Retina (tissue), 1 donor: ENCODE results near the gene FRY.

Experiments
- DNase-seq: peaks from one replicate; pipeline ENCODE4 v3.0.0-alpha.2; 2016

FRY gene

GRCh38 chr13:32232263-32232662 lies 200.7 kb downstream of the FRY start:
- DNase-seq = no peak

GRCh38 chr13:32233062-32233461 lies 201.5 kb downstream of the FRY start:
- DNase-seq = no peak

GRCh38 chr13:32234914-32235313 lies 203.3 kb downstream of the FRY start:
- DNase-seq = no peak

- DNase-seq = no peak
Observed at GRCh38 chr13:32237681-32238080, 206.1 kb downstream of the FRY start.

DNA sequence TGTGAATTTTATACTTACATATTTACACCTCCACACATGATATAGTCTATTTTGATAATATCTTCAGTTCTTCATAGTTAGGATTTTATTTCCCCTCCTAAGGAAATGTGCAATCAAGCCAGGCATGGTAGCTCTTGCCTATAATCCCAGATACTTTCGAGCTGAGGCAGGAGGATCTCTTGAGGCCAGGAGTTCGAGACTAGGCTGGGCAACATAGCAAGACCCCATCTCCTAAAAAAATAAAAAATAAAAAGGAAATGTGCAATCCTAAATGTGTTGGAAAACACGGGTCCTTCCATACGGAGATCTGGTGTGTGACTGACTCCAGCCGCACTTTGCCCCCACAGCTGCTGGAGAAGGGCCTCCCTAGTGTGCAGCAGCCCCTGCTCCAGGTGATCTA lies 212.1 kb downstream of the FRY start:
- DNase-seq = no peak

DNA sequence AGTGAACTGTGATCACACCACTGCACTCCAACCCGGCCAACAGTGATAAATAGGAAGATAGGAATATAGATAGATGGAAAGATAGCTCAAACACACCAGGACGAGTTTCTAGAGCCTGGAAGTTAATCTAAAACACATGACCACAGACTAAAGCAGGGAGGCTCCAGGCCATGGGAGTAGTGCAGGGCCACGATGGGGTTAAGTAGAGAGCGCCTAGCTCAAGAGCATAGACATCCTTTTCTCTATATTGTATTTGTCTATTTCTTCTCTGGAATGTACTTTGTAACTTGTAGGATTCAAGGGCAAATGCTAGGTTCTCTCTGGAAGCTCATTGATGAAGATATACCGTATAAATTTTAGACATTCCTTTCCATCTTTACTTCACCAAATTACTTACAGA lies 214.0 kb downstream of the FRY start:
- no peak for DNase-seq

DNA sequence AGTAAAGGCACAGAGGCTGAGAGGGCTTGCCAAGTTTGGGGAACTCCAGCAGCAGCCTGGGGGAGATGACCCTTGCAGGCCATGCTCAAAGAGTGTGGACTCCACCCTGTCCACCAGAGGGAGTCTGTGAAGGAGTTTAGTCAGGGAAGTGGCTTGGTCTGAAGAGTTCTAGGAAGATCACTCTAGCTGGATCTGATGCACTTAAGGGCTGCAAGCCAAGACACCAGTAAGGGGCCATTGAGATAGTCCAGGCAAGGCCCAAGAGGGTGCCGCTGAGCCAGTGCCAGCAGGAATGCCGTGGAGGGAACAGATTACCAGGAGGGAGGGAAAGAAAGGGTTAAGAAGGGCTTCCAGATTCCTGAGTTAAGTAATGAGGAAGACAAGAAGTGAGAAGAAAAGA lies 214.9 kb downstream of the FRY start:
- DNase-seq = peak; percentile 8

DNA sequence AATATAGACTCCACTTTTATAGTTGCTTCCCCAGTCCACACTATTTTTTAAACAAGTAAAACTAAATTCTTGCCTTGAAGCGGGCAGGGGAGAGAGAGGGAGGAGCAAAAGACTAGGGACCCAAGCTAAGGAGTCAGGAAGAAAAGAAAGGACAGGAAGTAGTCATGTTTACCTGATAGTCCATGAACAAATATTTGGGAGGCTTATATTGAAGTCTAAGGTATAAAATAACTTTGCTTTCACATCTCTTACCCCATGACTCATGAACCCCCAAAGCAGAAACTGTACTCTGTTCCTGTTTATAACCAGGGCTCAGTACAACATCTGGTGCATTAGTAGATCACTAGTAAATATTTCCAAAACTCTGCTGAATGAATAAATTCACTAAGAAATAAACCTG lies 216.3 kb downstream of the FRY start:
- DNase-seq = no peak

DNA sequence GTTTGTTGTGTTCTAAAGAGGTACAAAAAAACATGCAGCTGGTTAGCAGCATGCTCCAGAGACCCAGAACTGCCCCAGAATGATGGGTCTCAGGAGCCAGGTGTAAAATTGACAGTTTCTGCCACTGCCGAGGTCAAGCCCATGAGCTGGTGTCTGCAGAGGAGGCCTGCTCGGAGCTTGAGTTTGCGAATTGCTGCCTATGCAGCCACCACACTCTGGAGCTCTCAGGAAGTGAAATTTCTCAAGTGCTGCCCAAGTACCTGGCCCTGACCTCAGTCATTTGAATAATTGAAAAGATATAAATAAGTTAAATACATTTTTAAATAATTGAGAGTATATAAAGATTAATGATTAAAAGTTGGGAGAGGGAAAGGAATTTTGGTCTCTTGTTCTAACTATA lies 217.2 kb downstream of the FRY start:
- no peak for DNase-seq

DNA sequence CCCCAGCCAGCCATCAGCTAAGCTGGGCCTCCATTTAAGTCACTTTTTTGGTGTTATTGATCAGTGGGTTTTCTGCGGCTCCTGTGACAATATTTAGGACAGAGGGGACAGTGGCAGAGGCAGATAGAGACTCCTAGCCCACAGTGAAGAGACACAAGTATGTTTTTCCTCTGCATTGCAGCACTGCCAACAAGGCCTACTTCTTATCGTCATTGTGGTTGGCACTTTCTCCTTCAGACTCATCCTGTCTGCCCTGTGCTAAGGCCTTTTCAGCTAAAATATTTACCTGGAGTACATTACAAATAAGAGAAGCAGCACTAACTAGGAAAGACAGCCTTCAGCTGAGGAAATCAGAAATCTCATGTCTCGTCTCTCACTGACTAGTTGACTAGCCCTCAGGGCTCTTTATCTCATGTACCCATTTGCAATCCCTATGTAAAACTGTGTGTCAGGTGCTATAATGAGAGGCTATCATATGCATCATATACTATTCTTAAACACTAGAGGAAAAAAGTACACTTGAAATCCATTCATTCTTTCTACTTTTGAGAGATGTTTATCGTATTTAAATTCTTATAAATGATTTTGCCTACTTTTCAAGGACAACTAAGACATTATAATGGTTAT lies 221.4 kb downstream of the FRY start:
- no peak for DNase-seq

DNA sequence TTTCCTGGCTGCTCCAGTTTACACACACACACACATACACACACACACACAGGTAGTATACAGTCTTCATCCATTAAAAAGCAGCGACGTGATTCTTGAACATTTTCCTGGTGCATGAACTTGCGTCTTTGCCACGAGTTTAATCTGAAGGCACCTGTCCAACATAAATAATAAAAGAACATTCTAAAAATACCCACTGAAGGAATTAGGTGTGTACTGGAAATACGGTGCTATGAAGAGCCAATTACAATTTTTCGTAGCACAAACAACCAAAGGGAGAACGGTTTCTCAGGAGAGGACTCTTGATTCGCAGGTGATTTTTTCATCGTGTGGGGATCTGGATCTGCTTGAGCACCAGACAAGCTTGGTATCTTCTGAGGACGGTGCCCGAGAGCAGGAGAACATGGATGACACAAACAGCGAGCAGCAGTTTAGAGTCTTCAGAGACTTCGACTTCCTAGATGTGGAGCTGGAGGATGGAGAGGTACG lies 222.4 kb downstream of the FRY start:
- DNase-seq = no peak

GRCh38 chr13:32254416-32254815 lies 222.8 kb downstream of the FRY start:
- no peak for DNase-seq

- no peak for DNase-seq
Observed at GRCh38 chr13:32254916-32255723, 223.5 kb downstream of the FRY start.

- no peak for DNase-seq
Observed at GRCh38 chr13:32255724-32256109, 224.1 kb downstream of the FRY start.

DNA sequence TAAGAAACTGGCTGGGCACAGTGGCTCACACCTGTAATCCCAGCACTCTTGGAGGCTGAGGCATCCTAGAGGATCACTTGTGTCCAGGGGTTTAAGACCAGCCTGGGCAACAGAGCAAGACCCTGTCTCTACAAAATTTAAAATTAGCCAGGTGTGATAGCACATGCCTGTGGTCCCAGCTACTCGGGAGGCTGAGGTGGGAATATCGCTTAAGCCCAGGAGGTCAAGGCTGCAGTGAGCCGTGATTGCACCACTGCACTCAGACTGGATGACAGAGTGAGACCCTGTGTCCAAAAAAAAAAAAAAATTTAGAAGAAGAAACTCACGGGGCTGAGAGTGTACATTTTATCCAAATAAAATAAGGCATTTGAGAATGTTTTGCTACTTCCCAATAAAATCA lies 224.7 kb downstream of the FRY start:
- no peak for DNase-seq

GRCh38 chr13:32257649-32258048 lies 226.1 kb downstream of the FRY start:
- no peak for DNase-seq

DNA sequence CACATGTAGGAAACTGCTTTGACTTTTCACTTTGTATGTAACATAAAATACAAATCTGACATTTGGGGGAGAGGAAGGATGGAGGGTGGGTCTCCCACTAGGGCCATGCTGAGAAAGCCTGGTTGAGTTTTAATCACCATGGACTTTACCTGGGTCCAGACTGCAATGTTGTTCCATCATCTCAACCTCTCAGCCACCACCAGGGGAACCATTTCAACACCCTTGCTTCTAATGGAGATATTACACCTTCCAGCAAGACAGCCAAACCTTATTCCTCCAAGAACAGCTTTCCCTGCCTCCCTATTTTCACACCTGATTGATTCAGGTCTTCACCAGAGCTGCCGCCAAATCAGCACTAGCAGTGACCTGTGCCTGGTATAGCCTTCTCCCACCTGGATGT lies 227.5 kb downstream of the FRY start:
- DNase-seq = no peak

- no peak for DNase-seq
Observed at GRCh38 chr13:32261567-32261966, 230.0 kb downstream of the FRY start.

DNA sequence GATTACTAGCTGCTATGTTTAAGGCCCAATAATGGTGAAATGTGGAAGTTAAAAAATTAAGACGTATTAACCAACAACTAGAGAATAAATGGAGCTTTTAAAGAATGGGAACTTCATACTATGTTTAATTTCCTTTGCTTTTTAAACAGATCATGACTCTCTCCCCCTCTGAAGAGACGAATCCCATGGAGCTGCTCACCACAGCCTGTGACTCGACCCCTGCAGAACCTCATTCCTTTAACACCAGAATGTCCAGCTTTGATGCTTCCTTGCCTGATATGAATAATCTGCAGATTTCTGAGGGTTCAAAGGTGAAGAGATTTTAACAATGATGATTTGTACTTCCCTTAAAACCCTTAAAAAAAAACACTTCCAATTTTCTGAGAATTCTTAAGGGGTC lies 230.6 kb downstream of the FRY start:
- no peak for DNase-seq

GRCh38 chr13:32262619-32263018 lies 231.0 kb downstream of the FRY start:
- DNase-seq = no peak

- DNase-seq = no peak
Observed at GRCh38 chr13:32264407-32264806, 232.8 kb downstream of the FRY start.

GRCh38 chr13:32265726-32266125 lies 234.2 kb downstream of the FRY start:
- DNase-seq = no peak

- DNase-seq = no peak
Observed at GRCh38 chr13:32266130-32266529, 234.6 kb downstream of the FRY start.

DNA sequence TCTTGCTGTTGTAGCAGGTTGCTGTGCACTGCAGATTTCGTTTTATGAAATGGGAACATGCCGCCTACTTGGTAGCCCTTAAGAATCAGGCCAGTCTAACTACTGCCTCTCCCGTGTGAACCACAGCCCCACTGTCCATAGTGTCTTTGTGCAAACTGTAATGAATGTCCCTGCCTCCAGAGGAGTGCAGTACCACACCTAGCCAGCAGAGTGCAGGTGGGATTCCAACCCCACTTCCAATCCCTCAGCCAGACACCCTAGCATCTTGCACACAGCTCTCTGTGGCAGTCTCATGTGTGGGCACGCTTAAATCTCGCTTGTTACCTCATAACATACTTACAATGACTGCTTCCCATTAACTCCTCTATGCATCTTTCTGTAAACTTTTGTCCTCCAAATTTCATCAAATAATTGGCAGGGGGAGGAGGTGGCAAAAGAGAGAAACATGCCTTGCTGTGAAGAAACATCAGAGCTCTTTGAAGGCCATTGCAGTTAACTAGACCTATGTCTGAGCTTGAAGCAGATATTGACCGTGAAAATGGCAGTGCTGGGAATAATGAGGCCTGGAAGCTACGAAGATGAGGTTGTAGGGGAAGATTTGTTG lies 236.4 kb downstream of the FRY start:
- no peak for DNase-seq
